HCT116 (cell line): ENCODE data around the gene COPS6. TPM values are rescaled to one million over a fixed set of nuclear protein-coding genes. Genes with fewer than 3 reads are reported as not detected.

Source experiments
- ATAC-seq: fragments of 200-7000 bp; cut with Tn5 transposase; 2 replicates; pipeline ENCODE4 v1.9.1; 2020; ENCODE audit warnings: mild to moderate bottlenecking, moderate library complexity
- BruUV-seq: library from RNA; stranded (reverse); fragments of 400-500 nt; replicated peaks from 2 replicates; lab custom pipeline; 2021; lab: Mats Ljungman, UMichigan
- CTCF ChIA-PET: fragments of 300-600 bp; sonication (Branson Sonifier 250); formaldehyde crosslinking; loops from one replicate; lab custom pipeline; 2021; ENCODE audit warnings: antibody characterized with exemption; lab: Charles Lee
- POLR2A ChIA-PET: fragments of 300-600, 350-600 bp; sonication (Branson Sonifier 250); formaldehyde crosslinking; loops from one replicate; lab custom pipeline; 2021; ENCODE audit warnings: antibody characterized with exemption; lab: Charles Lee
- RAD21 ChIA-PET, 2 experiments: fragments of 300-600 bp; sonication (Branson Sonifier 250); formaldehyde crosslinking; loops; one replicate each; lab custom pipeline; 2023; ENCODE audit warnings: low total read pairs in 2 of 2; ENCODE audit not compliant: uncharacterized antibody in 2 of 2, unreplicated experiment in 2 of 2, low non-redundant PET in 1 of 2; lab: Charles Lee
- DNase-seq: peaks from one replicate; pipeline ENCODE4 v3.0.0-alpha.2; 2010; ENCODE audit warnings: low read depth, low spot score
- H2AFZ ChIP-seq: fragments of 200-600 bp; shearing (Covaris generic), sonication (generic); 2 replicates; pipeline ENCODE4 v1.6.1; 2017; ENCODE audit warnings: low read depth, mixed run types, mixed read lengths, antibody characterized with exemption, low read length; ENCODE audit not compliant: poor library complexity, severe bottlenecking
- H3K27ac ChIP-seq: 2 replicates; pipeline ENCODE4 v1.5.1; 2012; ENCODE audit warnings: low read depth, low read length
- H3K27me3 ChIP-seq: fragments of 200-600 bp; sonication (generic); 2 replicates; pipeline ENCODE4 v1.6.1; 2016; ENCODE audit warnings: mixed run types, low read length, mixed read lengths; ENCODE audit not compliant: insufficient read depth
- H3K36me3 ChIP-seq, 2 experiments: fragments of 200-500 bp in 1 of 2; fragments of 200-600 bp in 1 of 2; sonication (Bioruptor generic) in 1 of 2; sonication (generic) in 1 of 2; 2 replicates each; pipeline versions ENCODE4 v1.5.1 to v1.6.1; 2014 to 2016; ENCODE audit warnings: low read length in 2 of 2, inconsistent platforms in 1 of 2, mixed read lengths in 1 of 2, mixed run types in 1 of 2; ENCODE audit not compliant: insufficient read depth in 2 of 2, control insufficient read depth in 1 of 2
- H3K4me1 ChIP-seq, 2 experiments: fragments of 200-600 bp in 1 of 2; sonication (generic) in 1 of 2; 2 replicates each; pipeline versions ENCODE4 v1.5.1 to v1.6.1; 2012 to 2017; ENCODE audit warnings: low read length in 2 of 2, inconsistent platforms in 1 of 2, mild to moderate bottlenecking in 1 of 2, mixed read lengths in 1 of 2, mixed run types in 1 of 2, moderate library complexity in 1 of 2; ENCODE audit not compliant: insufficient read depth in 2 of 2, control insufficient read depth in 1 of 2
- H3K4me2 ChIP-seq: fragments of 200-600 bp; sonication (generic); 2 replicates; pipeline ENCODE4 v1.6.1; 2017; ENCODE audit warnings: mixed run types, low read length, mixed read lengths
- H3K4me3 ChIP-seq, 2 experiments: fragments of 200-600 bp in 1 of 2; sonication (generic) in 1 of 2; replicated peaks in 1 of 2; 2 replicates each; pipeline ENCODE4 v1.5.1; 2011 to 2016; ENCODE audit warnings: low read length in 2 of 2, control low read depth in 1 of 2, low read depth in 1 of 2, mild to moderate bottlenecking in 1 of 2, mixed read lengths in 1 of 2, mixed run types in 1 of 2
- H3K79me2 ChIP-seq: fragments of 200-600 bp; sonication (generic); 2 replicates; pipeline ENCODE4 v1.6.1; 2017; ENCODE audit warnings: mild to moderate bottlenecking, mixed run types, low read length, moderate library complexity, mixed read lengths; ENCODE audit not compliant: insufficient read depth
- H3K9ac ChIP-seq: fragments of 200-600 bp; sonication (generic); 2 replicates; pipeline ENCODE4 v1.6.1; 2016; ENCODE audit warnings: low read length, mixed read lengths
- H3K9me2 ChIP-seq: fragments of 200-600 bp; sonication (generic), shearing (Covaris generic); 2 replicates; pipeline ENCODE4 v1.6.1; 2017; ENCODE audit warnings: mixed run types, mild to moderate bottlenecking, moderate library complexity; ENCODE audit not compliant: insufficient read depth
- H3K9me3 ChIP-seq, 2 experiments: fragments of 200-500 bp in 1 of 2; fragments of 200-600 bp in 1 of 2; sonication (Bioruptor generic) in 1 of 2; sonication (generic) in 1 of 2; 2 replicates each; pipeline ENCODE4 v1.6.1; 2014 to 2017; ENCODE audit warnings: low read length in 2 of 2, mixed read lengths in 2 of 2, inconsistent platforms in 1 of 2, low read depth in 1 of 2, mild to moderate bottlenecking in 1 of 2, mixed run types in 1 of 2, moderate library complexity in 1 of 2; ENCODE audit not compliant: control insufficient read depth in 1 of 2, insufficient read depth in 1 of 2
- H4K20me1 ChIP-seq: fragments of 200-600 bp; sonication (generic), shearing (Covaris generic); 2 replicates; pipeline ENCODE4 v1.6.1; 2017; ENCODE audit warnings: mixed run types, mild to moderate bottlenecking, moderate library complexity; ENCODE audit not compliant: insufficient read depth
- ZFX ChIP-seq: fragments of 450-650 bp; IDR thresholded peaks from 2 replicates; pipeline ENCODE4 v1.6.1; 2017
- ZNF274 ChIP-seq: fragments of 200-500 bp; sonication (Bioruptor generic); IDR thresholded peaks from 2 replicates; pipeline ENCODE4 v1.6.1; 2014; ENCODE audit warnings: mild to moderate bottlenecking, low read depth, low read length, inconsistent platforms
- intact Hi-C: fragments of 100-400 bp; cut with micrococcal nuclease; formaldehyde crosslinking; loops from 2 replicates; pipeline ENCODE4 v1.10.0; 2022
- total RNA-seq: library from RNA; stranded (reverse); gene quantifications from one replicate; pipeline ENCODE4 v1.2.1, GENCODE V29; 2021; ENCODE audit not compliant: unreplicated experiment
- TF ChIP-seq, protein P1 (sequence below): IDR thresholded peaks from 2 replicates; pipeline ENCODE4 v1.6.1; 2012; ENCODE audit warnings: low read depth

The COPS6 gene
- total RNA-seq, 1 experiment from 2014 or later = 126 TPM

DNA sequence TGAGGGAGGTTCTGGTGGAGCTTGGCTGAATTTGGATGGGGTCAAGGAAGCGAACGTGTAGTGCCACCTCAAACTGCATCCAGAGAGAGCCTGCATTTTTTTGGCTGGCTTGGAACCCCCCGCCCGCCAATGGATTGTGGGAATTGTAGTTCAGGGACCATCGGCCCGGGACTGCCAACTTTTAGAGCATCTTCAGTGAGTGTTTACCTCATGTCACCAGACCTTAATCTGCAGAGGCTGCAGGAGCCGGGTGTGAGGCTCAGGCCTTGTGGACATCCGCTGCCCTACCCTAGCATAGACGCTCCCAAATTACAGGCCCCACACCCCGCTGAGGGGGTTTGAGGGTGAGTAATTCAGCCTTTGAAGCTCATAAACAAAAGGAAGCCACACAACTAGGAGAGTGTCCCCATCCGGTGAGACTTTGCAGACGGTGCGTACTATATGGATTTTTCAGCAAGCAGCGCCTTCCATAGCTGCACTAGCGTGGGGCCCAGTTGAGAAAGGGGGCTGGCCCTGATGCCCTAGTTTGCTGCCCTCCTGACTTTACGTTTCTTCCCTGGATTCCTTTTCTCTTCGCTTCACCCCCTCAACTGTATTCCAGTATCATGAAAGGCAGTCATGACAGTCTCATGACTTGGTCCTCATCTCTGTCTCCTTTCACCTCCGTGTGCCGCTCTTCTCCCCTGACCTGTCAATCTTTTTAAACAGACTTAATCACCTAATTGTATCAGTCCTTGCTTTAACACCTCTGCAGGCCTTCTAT is 31.4 kb downstream of the COPS6 start (continued):
- TF ChIP-seq, protein P1, sequence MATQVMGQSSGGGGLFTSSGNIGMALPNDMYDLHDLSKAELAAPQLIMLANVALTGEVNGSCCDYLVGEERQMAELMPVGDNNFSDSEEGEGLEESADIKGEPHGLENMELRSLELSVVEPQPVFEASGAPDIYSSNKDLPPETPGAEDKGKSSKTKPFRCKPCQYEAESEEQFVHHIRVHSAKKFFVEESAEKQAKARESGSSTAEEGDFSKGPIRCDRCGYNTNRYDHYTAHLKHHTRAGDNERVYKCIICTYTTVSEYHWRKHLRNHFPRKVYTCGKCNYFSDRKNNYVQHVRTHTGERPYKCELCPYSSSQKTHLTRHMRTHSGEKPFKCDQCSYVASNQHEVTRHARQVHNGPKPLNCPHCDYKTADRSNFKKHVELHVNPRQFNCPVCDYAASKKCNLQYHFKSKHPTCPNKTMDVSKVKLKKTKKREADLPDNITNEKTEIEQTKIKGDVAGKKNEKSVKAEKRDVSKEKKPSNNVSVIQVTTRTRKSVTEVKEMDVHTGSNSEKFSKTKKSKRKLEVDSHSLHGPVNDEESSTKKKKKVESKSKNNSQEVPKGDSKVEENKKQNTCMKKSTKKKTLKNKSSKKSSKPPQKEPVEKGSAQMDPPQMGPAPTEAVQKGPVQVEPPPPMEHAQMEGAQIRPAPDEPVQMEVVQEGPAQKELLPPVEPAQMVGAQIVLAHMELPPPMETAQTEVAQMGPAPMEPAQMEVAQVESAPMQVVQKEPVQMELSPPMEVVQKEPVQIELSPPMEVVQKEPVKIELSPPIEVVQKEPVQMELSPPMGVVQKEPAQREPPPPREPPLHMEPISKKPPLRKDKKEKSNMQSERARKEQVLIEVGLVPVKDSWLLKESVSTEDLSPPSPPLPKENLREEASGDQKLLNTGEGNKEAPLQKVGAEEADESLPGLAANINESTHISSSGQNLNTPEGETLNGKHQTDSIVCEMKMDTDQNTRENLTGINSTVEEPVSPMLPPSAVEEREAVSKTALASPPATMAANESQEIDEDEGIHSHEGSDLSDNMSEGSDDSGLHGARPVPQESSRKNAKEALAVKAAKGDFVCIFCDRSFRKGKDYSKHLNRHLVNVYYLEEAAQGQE = no peak
- TF ChIP-seq ZNF274 = no peak

DNA sequence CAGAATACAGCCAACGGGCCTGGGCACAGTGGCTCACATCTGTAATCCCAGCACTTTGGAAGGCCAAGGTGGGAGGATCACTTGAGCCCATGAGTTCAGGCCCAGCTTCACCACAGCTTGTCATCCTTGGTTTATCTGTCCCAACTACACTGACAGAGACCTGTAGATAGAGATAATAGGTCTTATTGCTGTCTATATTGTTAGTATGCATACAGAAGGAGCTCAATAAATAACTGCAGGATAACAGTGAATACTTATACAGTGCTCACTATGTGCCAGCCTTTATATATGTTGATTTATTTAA is 31.9 kb downstream of the COPS6 start:
- Histone ChIP-seq H2AFZ (no peak overlapping the region), H3K9me3 (no peaks in the 10 kb centered on the region), H3K9ac (peak overlapping the region; percentile 87; the same call in 1 of the 2 replicates), H3K4me1 (peaks cover 17 to 33% of the 10 kb centered on the region in 2 experiments), H3K4me3 (peak overlapping the region; percentile 90 to 99), H3K27me3 (no peaks in the 10 kb centered on the region), H3K79me2 (peaks cover 11% of the 10 kb centered on the region), H3K9me2 (no peaks in the 10 kb centered on the region), H3K4me2 (peak overlapping the region; percentile 91), H3K36me3 (no peaks in the 10 kb centered on the region), H4K20me1 (no peaks in the 10 kb centered on the region), H3K27ac (peak overlapping the region; percentile 50)
- CTCF ChIA-PET = interaction anchor here (0.7 to 1.3 kb wide), 2 partner anchors 9 to 10 kb away, joined by 3 to 4 read pairs; no protein-coding TSS in a partner anchor
- no peak for DNase-seq
- intact Hi-C loops = no loop called here
- POLR2A ChIA-PET = no interaction called here
- no TSS peak for BruUV-seq
- no peak for ATAC-seq
- RAD21 ChIA-PET = no interaction called here
- TF ChIP-seq ZFX = no peak
